ENCODE measurements around the gene NEK1.
A peak's percentile ranks its signal among the peaks of the same experiment; 100 is the strongest.

- TF ChIP-seq SPI1 (IDR thresholded peaks at IDR 0.05; ENCODE audit: low read depth, low read length), result 0 out of 2 replicates have a peak, but pooled peaks have one; percentile 20
- no peak for TF ChIP-seq POLR2A (IDR thresholded peaks at IDR 0.05; ENCODE audit: low read depth, low read length)
- TF ChIP-seq POLR2AphosphoS5 (IDR thresholded peaks at IDR 0.05; ENCODE audit: low read depth, low read length), result no peak
- no peak for TF ChIP-seq TAF1 (IDR thresholded peaks at IDR 0.05; ENCODE audit: low read depth, low read length)
Measured at GRCh38 chr4:169416997-169417396, 195.4 kb downstream of the NEK1 start.

All from GM12891 (cell line).